Rectal smooth muscle tissue (tissue), 1 donor: ENCODE results near the gene TMEM130.

Experiments
- H3K27ac ChIP-seq: one replicate; pipeline ENCODE4 v1.7.0; 2013; ENCODE audit warnings: low read depth, low read length, inconsistent platforms
- H3K27me3 ChIP-seq: one replicate; pipeline ENCODE4 v1.7.0; 2013; ENCODE audit warnings: low read length; ENCODE audit not compliant: control insufficient read depth, insufficient read depth
- H3K36me3 ChIP-seq: one replicate; pipeline ENCODE4 v1.7.0; 2013; ENCODE audit warnings: low read length; ENCODE audit not compliant: control insufficient read depth, insufficient read depth
- H3K4me1 ChIP-seq: one replicate; pipeline ENCODE4 v1.7.0; 2013; ENCODE audit warnings: low read length; ENCODE audit not compliant: control insufficient read depth, insufficient read depth
- H3K4me3 ChIP-seq: one replicate; pipeline ENCODE4 v1.7.0; 2013; ENCODE audit warnings: low read length
- H3K9ac ChIP-seq: one replicate; pipeline ENCODE4 v1.7.0; 2013; ENCODE audit warnings: low read length

TMEM130 gene

GRCh38 chr7:98892609-98893008 lies 22.8 kb upstream of the TMEM130 start:
- Histone ChIP-seq H3K27ac (no peak overlapping the region), H3K36me3 (peaks cover 20% of the 10 kb centered on the region), H3K9ac (no peak overlapping the region), H3K27me3 (no peaks in the 10 kb centered on the region), H3K4me1 (no peaks in the 10 kb centered on the region), H3K4me3 (no peak overlapping the region)

GRCh38 chr7:98887038-98887437 lies 17.2 kb upstream of the TMEM130 start:
- Histone ChIP-seq H3K27me3 (no peaks in the 10 kb centered on the region), H3K36me3 (peaks cover 5% of the 10 kb centered on the region), H3K9ac (no peak overlapping the region), H3K4me3 (no peak overlapping the region), H3K27ac (no peak overlapping the region), H3K4me1 (no peaks in the 10 kb centered on the region)

DNA sequence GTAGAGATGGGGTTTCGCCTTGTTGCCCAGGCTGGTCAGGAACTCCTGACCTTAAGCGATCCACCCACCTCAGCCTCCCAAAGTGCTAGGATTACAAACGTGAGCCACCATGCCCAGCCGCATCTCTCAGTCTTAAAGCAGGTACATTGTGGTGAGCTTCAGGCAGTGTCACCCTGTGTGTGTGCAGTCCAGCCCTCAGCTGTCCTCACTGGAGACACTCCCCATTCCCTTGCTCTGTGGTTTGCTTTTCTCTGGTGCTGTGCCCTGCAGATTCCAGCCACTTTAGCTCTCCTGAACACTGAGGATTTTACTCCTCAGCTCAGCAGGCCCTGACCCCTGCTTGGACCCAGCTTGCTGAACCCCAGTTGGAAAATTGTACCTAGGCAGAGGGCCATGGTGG lies 14.6 kb upstream of the TMEM130 start:
- Histone ChIP-seq H3K36me3 (peaks cover 2% of the 10 kb centered on the region), H3K4me1 (no peaks in the 10 kb centered on the region), H3K27me3 (no peaks in the 10 kb centered on the region), H3K4me3 (no peak overlapping the region), H3K9ac (no peak overlapping the region), H3K27ac (no peak overlapping the region)

GRCh38 chr7:98881561-98882315 lies 11.9 kb upstream of the TMEM130 start:
- H3K4me3 ChIP-seq: no peak overlapping the region
- no peak overlapping the region for H3K9ac ChIP-seq
- no peak overlapping the region for H3K27ac ChIP-seq
- no peaks in the 10 kb centered on the region for H3K27me3 ChIP-seq
- peaks cover 4% of the 10 kb centered on the region for H3K4me1 ChIP-seq
- H3K36me3 ChIP-seq: peaks cover 2% of the 10 kb centered on the region

GRCh38 chr7:98880485-98880884 lies 10.7 kb upstream of the TMEM130 start:
- H3K27me3 ChIP-seq: no peaks in the 10 kb centered on the region
- peaks cover 2% of the 10 kb centered on the region for H3K36me3 ChIP-seq
- no peak overlapping the region for H3K9ac ChIP-seq
- H3K4me1 ChIP-seq: peaks cover 4% of the 10 kb centered on the region
- no peak overlapping the region for H3K4me3 ChIP-seq
- H3K27ac ChIP-seq: no peak overlapping the region

GRCh38 chr7:98879979-98880315 lies 10.1 kb upstream of the TMEM130 start:
- Histone ChIP-seq H3K36me3 (peaks cover 2% of the 10 kb centered on the region), H3K27me3 (no peaks in the 10 kb centered on the region), H3K9ac (peak overlapping the region; percentile 2), H3K27ac (no peak overlapping the region), H3K4me3 (peak overlapping the region; percentile 92), H3K4me1 (peaks cover 4% of the 10 kb centered on the region)

GRCh38 chr7:98879198-98879978 lies 9.6 kb upstream of the TMEM130 start:
- peak overlapping the region; percentile 77 for H3K9ac ChIP-seq
- peak overlapping the region; percentile 94 for H3K27ac ChIP-seq
- H3K4me1 ChIP-seq: peaks cover 4% of the 10 kb centered on the region
- H3K36me3 ChIP-seq: peaks cover 2% of the 10 kb centered on the region
- no peaks in the 10 kb centered on the region for H3K27me3 ChIP-seq
- H3K4me3 ChIP-seq: peak overlapping the region; percentile 92

- Histone ChIP-seq H3K27me3 (no peaks in the 10 kb centered on the region), H3K27ac (peak within 1 kb of the TSS; percentile 94), H3K4me1 (peaks cover 4% of the 10 kb centered on the region), H3K9ac (peak within 1 kb of the TSS; percentile 86), H3K36me3 (peaks cover 2% of the 10 kb centered on the region), H3K4me3 (peak within 1 kb of the TSS; percentile 92)
Observed at GRCh38 chr7:98878365-98879197, 8.8 kb upstream of the TMEM130 start, which contains the start of gene TRRAP. TRRAP (plus strand) TSS chr7:98878532; CDS start chr7:98881151, 2,619 bp downstream.

- H3K36me3 ChIP-seq: peaks cover 2% of the 10 kb centered on the region
- peak overlapping the region; percentile 92 for H3K4me3 ChIP-seq
- peaks cover 4% of the 10 kb centered on the region for H3K4me1 ChIP-seq
- peak overlapping the region; percentile 94 for H3K27ac ChIP-seq
- no peaks in the 10 kb centered on the region for H3K27me3 ChIP-seq
- H3K9ac ChIP-seq: no peak overlapping the region
Observed at GRCh38 chr7:98877692-98878364, 8.0 kb upstream of the TMEM130 start.

- Histone ChIP-seq H3K27ac (no peak overlapping the region), H3K4me3 (no peak overlapping the region), H3K36me3 (peaks cover 2% of the 10 kb centered on the region), H3K27me3 (no peaks in the 10 kb centered on the region), H3K9ac (no peak overlapping the region), H3K4me1 (peaks cover 4% of the 10 kb centered on the region)
Observed at GRCh38 chr7:98877146-98877545, 7.3 kb upstream of the TMEM130 start.

DNA sequence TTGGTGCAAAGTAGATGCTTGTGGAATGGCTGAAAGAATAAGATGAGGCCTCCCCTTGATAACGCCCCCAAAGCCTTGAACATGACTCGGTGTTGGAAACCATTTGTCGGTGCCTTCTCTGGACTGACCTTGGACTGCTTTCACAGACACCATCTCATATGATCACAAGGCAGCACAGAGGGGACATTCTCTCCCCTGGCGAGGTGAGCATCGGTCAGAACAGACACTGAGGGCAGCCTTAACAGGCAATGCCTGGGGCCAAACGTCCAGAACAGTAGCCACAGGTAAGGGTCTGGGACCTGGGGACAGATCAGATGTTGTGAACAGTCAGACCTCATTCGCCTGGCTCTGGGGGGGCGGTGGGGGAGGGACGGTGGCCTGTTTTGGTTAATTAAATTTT lies 5.7 kb upstream of the TMEM130 start:
- Histone ChIP-seq H3K27me3 (peaks cover 8% of the 10 kb centered on the region), H3K27ac (no peak overlapping the region), H3K9ac (no peak overlapping the region), H3K36me3 (no peaks in the 10 kb centered on the region), H3K4me1 (peaks cover 4% of the 10 kb centered on the region), H3K4me3 (no peak overlapping the region)

GRCh38 chr7:98874942-98875341 lies 5.1 kb upstream of the TMEM130 start:
- Histone ChIP-seq H3K27me3 (peaks cover 8% of the 10 kb centered on the region), H3K4me1 (peaks cover 4% of the 10 kb centered on the region), H3K9ac (no peak overlapping the region), H3K36me3 (no peaks in the 10 kb centered on the region), H3K27ac (no peak overlapping the region), H3K4me3 (no peak overlapping the region)
